ENCODE results near the gene ZNF536. TPM values are rescaled to one million over a fixed set of nuclear protein-coding genes. Genes with fewer than 3 reads are reported as not detected.

The ZNF536 gene
- total RNA-seq, 6 experiments from 2014 or later: not detected

- no peak for DNase-seq
- no peak for TF ChIP-seq CTCF (IDR thresholded peaks at IDR 0.05)
- Mint-ChIP-seq H3K9me3 (peaks cover 60% of the 10 kb centered on the region), H3K36me3 (ENCODE audit: low read depth) (no peaks in the 10 kb centered on the region), H3K4me1 (ENCODE audit: low read depth) (no peaks in the 10 kb centered on the region), H3K27ac (no peak overlapping the region), H3K4me3 (no peak overlapping the region), H3K27me3 (ENCODE audit: insufficient read depth) (no peaks in the 10 kb centered on the region; the same call in 1 of the 2 replicates)
Observed at GRCh38 chr19:30367006-30367405, 5.2 kb upstream of the ZNF536 start.

- DNase-seq: no peak
- H3K4me1 Mint-ChIP-seq (ENCODE audit: low read depth): no peaks in the 10 kb centered on the region
- no peaks in the 10 kb centered on the region for H3K36me3 Mint-ChIP-seq (ENCODE audit: low read depth)
- no peaks in the 10 kb centered on the region; the same call in 1 of the 2 replicates for H3K27me3 Mint-ChIP-seq (ENCODE audit: insufficient read depth)
- no peak for TF ChIP-seq CTCF (IDR thresholded peaks at IDR 0.05)
- no peak overlapping the region for H3K4me3 Mint-ChIP-seq
- no peak overlapping the region for H3K27ac Mint-ChIP-seq
- H3K9me3 Mint-ChIP-seq: peaks cover 60% of the 10 kb centered on the region
Observed at GRCh38 chr19:30367421-30367820, 4.8 kb upstream of the ZNF536 start.

- no peak for TF ChIP-seq CTCF (IDR thresholded peaks at IDR 0.05)
- H3K27me3 Mint-ChIP-seq (ENCODE audit: insufficient read depth): no peaks in the 10 kb centered on the region; the same call in 1 of the 2 replicates
- no peak for DNase-seq
- no peak overlapping the region for H3K27ac Mint-ChIP-seq
- no peak overlapping the region for H3K4me3 Mint-ChIP-seq
- H3K9me3 Mint-ChIP-seq: peaks cover 52% of the 10 kb centered on the region
- no peaks in the 10 kb centered on the region; the same call in 1 of the 2 replicates for H3K36me3 Mint-ChIP-seq (ENCODE audit: low read depth)
- no peaks in the 10 kb centered on the region for H3K4me1 Mint-ChIP-seq (ENCODE audit: low read depth)
Observed at GRCh38 chr19:30369833-30370232, 2.4 kb upstream of the ZNF536 start.

DNA sequence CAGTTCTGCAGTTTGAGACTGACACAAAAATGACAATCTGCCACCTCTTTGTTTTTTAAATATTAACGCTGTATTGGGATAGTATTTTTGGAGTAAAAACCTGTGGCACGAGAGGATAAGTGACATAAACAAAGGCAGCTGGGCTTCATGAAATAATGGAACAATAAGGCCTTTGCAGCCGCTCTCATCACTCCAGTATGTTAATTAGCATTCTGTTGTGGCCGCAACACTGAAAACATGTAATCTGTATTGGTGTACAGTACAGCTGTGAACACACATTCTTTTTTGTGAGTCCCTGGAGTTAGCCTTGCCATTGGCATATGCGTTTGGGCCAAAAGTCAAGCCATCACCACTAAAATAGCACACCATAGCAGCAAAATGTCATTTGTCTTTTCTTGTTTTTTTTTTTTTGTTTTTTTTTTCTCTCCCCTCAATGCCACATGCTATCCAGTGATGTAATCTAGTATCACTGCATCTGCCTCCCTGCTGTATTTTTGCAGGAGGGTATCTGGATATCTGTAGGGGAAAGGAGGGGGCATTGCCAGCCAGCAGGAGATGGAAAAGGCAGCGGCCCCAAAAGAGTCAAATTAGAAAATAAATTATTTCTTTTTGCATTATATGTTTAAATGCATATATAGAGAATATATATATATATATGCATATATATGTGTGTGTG, 885 bp upstream of the ZNF536 start:
- Mint-ChIP-seq H3K4me3 (no peak overlapping the region), H3K9me3 (peaks cover 50% of the 10 kb centered on the region), H3K36me3 (ENCODE audit: low read depth) (peaks cover 5% of the 10 kb centered on the region), H3K27ac (no peak overlapping the region), H3K27me3 (ENCODE audit: insufficient read depth) (peaks cover 4% of the 10 kb centered on the region), H3K4me1 (ENCODE audit: low read depth) (no peaks in the 10 kb centered on the region)
- no peak for TF ChIP-seq CTCF (IDR thresholded peaks at IDR 0.05)
- no peak for DNase-seq

DNA sequence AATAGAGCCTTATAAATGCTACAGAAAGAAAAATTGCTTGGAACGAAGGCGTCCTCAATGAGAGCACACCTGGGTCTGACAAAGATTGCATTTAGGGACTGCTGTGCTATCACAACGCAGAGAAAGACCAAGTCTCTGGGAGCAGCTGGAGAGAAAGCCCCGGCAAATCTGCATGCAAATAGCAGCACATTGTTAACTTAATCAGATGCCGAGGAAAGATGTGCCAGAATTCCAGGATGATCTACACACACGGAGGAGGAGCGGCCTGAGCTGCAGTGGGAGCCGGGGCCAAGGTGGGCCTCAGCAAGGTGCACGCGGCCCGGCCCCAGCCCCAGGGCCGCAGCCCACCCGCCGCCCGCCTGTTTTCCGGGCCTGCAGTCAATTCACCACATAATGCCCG, 1.4 kb downstream of the ZNF536 start:
- no peak for DNase-seq
- peaks cover 45% of the 10 kb centered on the region for H3K9me3 Mint-ChIP-seq
- no peak overlapping the region for H3K4me3 Mint-ChIP-seq
- peaks cover 5% of the 10 kb centered on the region for H3K36me3 Mint-ChIP-seq (ENCODE audit: low read depth)
- H3K27ac Mint-ChIP-seq: no peak overlapping the region
- peaks cover 4% of the 10 kb centered on the region for H3K27me3 Mint-ChIP-seq (ENCODE audit: insufficient read depth)
- no peak for TF ChIP-seq CTCF (IDR thresholded peaks at IDR 0.05)
- no peaks in the 10 kb centered on the region for H3K4me1 Mint-ChIP-seq (ENCODE audit: low read depth)
